CD4-positive, CD25-positive, alpha-beta regulatory T cell (primary cell): ENCODE results near the gene PTPRR. TPM values are rescaled to one million over a fixed set of nuclear protein-coding genes. Genes with fewer than 3 reads are reported as not detected.

Source experiments
- ATAC-seq, 2 donors: fragments of 150-1000 bp; cut with Tn5 transposase; one replicate each; pipeline ENCODE4 v1.10.0; 2021; ENCODE audit warnings: low read depth in 2 of 2, moderate number of reproducible peaks in 2 of 2, moderate library complexity in 1 of 2
- DNase-seq, 3 donors: peaks; one replicate each; pipeline versions ENCODE4 v3.0.0 to v3.0.0-alpha.2; 2012 to 2022; ENCODE audit warnings: mixed read lengths in 1 of 3
- H3K27ac ChIP-seq: one replicate; pipeline ENCODE4 v1.7.0; 2013; ENCODE audit warnings: mild to moderate bottlenecking, low read length; ENCODE audit not compliant: insufficient read depth, poor library complexity, severe bottlenecking
- H3K27me3 ChIP-seq: one replicate; pipeline ENCODE4 v1.7.0; 2013; ENCODE audit warnings: low read length; ENCODE audit not compliant: control insufficient read depth, insufficient read depth
- H3K36me3 ChIP-seq: one replicate; pipeline ENCODE4 v1.7.0; 2013; ENCODE audit warnings: mild to moderate bottlenecking, low read length, moderate library complexity; ENCODE audit not compliant: control insufficient read depth, insufficient read depth
- H3K4me1 ChIP-seq: 2 replicates; pipeline ENCODE4 v1.7.0; 2013; ENCODE audit warnings: mild to moderate bottlenecking, low read length; ENCODE audit not compliant: insufficient read depth, control insufficient read depth, poor library complexity, severe bottlenecking
- H3K4me3 ChIP-seq: one replicate; pipeline ENCODE4 v1.7.0; 2013; ENCODE audit warnings: low read depth, mild to moderate bottlenecking, low read length, moderate library complexity
- H3K9me3 ChIP-seq, 2 experiments: 1 replicate in 1 of 2; 2 replicates in 1 of 2; pipeline ENCODE4 v1.7.0; 2013; ENCODE audit warnings: low read length in 2 of 2, mild to moderate bottlenecking in 1 of 2, moderate library complexity in 1 of 2; ENCODE audit not compliant: control insufficient read depth in 2 of 2
- H3K27ac Mint-ChIP-seq, 3 donors: one replicate each; pipeline ENCODE4 v1.8.0; 2020 to 2022; ENCODE audit warnings: mild to moderate bottlenecking in 3 of 3, mixed read lengths in 3 of 3, moderate library complexity in 2 of 3
- H3K27me3 Mint-ChIP-seq: one replicate; pipeline ENCODE4 v1.8.0; 2022; ENCODE audit warnings: mild to moderate bottlenecking, mixed read lengths
- H3K36me3 Mint-ChIP-seq: one replicate; pipeline ENCODE4 v1.8.0; 2020; ENCODE audit warnings: mixed read lengths
- H3K4me1 Mint-ChIP-seq, 4 donors: one replicate each; pipeline ENCODE4 v1.8.0; 2020 to 2022; ENCODE audit warnings: mixed read lengths in 4 of 4, mild to moderate bottlenecking in 1 of 4
- H3K4me3 Mint-ChIP-seq, 4 donors: one replicate each; pipeline ENCODE4 v1.8.0; 2020 to 2022; ENCODE audit warnings: mild to moderate bottlenecking in 4 of 4, mixed read lengths in 4 of 4, moderate library complexity in 3 of 4
- H3K9me3 Mint-ChIP-seq, 7 donors: one replicate each; pipeline ENCODE4 v1.8.0; 2020 to 2022; ENCODE audit warnings: mixed read lengths in 7 of 7, mild to moderate bottlenecking in 3 of 7, moderate library complexity in 2 of 7
- polyA plus RNA-seq, 4 donors: library from polyadenylated mRNA; unstranded; fragments of 300-500 nt; fragmentation: Illumina TruSeq; gene quantifications; one replicate each; pipeline ENCODE4 v1.2.3, GENCODE V29; 2021
- total RNA-seq: library from RNA; stranded (reverse); gene quantifications from one replicate; pipeline ENCODE4 v1.2.3, GENCODE V29; 2022

Gene PTPRR
- total and polyA plus RNA-seq, 5 donors from 2014 or later = not detected

GRCh38 chr12:70617450-70617849, 303.1 kb downstream of the PTPRR start:
- Histone ChIP-seq H3K36me3 (no peaks in the 10 kb centered on the region), H3K9me3 (no peaks in the 10 kb centered on the region), H3K4me3 (no peak overlapping the region), H3K27me3 (peaks cover 3% of the 10 kb centered on the region), H3K27ac (no peak overlapping the region), H3K4me1 (no peaks in the 10 kb centered on the region)
- Mint-ChIP-seq H3K9me3 (peaks cover 0 to 2% (median 0%) of the 10 kb centered on the region in 7 donors), H3K4me3 (no peak overlapping the region), H3K27me3 (peaks cover 6% of the 10 kb centered on the region), H3K4me1 (no peaks in the 10 kb centered on the region), H3K36me3 (no peaks in the 10 kb centered on the region), H3K27ac (no peak overlapping the region)
- DNase-seq (no peak), ATAC-seq (no peak)

GRCh38 chr12:70615174-70615866, 305.2 kb downstream of the PTPRR start:
- Mint-ChIP-seq H3K4me1 (peaks cover 0 to 3% (median 0%) of the 10 kb centered on the region in 4 donors), H3K27me3 (peaks cover 11% of the 10 kb centered on the region), H3K36me3 (no peaks in the 10 kb centered on the region), H3K9me3 (peaks cover 0 to 1% (median 0%) of the 10 kb centered on the region in 7 donors), H3K4me3 (no peak overlapping the region), H3K27ac (no peak overlapping the region)
- no peak for DNase-seq
- Histone ChIP-seq H3K27me3 (peaks cover 3% of the 10 kb centered on the region), H3K36me3 (no peaks in the 10 kb centered on the region), H3K27ac (no peak overlapping the region), H3K9me3 (no peaks in the 10 kb centered on the region), H3K4me1 (no peaks in the 10 kb centered on the region), H3K4me3 (no peak overlapping the region)
- no peak for ATAC-seq

GRCh38 chr12:70609739-70610491, 310.6 kb downstream of the PTPRR start:
- Mint-ChIP-seq H3K4me3 (peak overlapping the region in 2 of 4 donors; percentile 64 to 67), H3K27ac (no peak overlapping the region), H3K9me3 (no peaks in the 10 kb centered on the region), H3K36me3 (no peaks in the 10 kb centered on the region), H3K4me1 (peaks cover 0 to 8% (median 0%) of the 10 kb centered on the region in 4 donors), H3K27me3 (peaks cover 31% of the 10 kb centered on the region)
- DNase-seq (peak in 1 of 3 donors; percentile 3), ATAC-seq (no peak)
- H3K27ac ChIP-seq = no peak overlapping the region
- no peaks in the 10 kb centered on the region for H3K9me3 ChIP-seq
- peaks cover 7% of the 10 kb centered on the region for H3K27me3 ChIP-seq
- H3K4me1 ChIP-seq = no peaks in the 10 kb centered on the region
- H3K36me3 ChIP-seq = no peaks in the 10 kb centered on the region
- H3K4me3 ChIP-seq = no peak overlapping the region

GRCh38 chr12:70609203-70609602, 311.3 kb downstream of the PTPRR start:
- no peaks in the 10 kb centered on the region for H3K9me3 Mint-ChIP-seq
- H3K27me3 Mint-ChIP-seq = peaks cover 31% of the 10 kb centered on the region
- no peaks in the 10 kb centered on the region for H3K36me3 Mint-ChIP-seq
- Histone ChIP-seq H3K36me3 (no peaks in the 10 kb centered on the region), H3K4me3 (no peak overlapping the region), H3K27me3 (peaks cover 7% of the 10 kb centered on the region), H3K9me3 (no peaks in the 10 kb centered on the region), H3K27ac (no peak overlapping the region), H3K4me1 (no peaks in the 10 kb centered on the region)
- no peak for ATAC-seq
- no peak for DNase-seq
- peaks cover 0 to 8% (median 0%) of the 10 kb centered on the region in 4 donors for H3K4me1 Mint-ChIP-seq
- H3K27ac Mint-ChIP-seq = no peak overlapping the region
- H3K4me3 Mint-ChIP-seq = peak overlapping the region in 3 of 4 donors; percentile 64 to 67 (median 64)

- ATAC-seq (no peak), DNase-seq (no peak)
- Histone ChIP-seq H3K4me1 (no peaks in the 10 kb centered on the region), H3K36me3 (no peaks in the 10 kb centered on the region), H3K27me3 (peaks cover 4% of the 10 kb centered on the region), H3K27ac (no peak overlapping the region), H3K4me3 (no peak overlapping the region), H3K9me3 (no peaks in the 10 kb centered on the region)
- no peaks in the 10 kb centered on the region for H3K9me3 Mint-ChIP-seq
- no peak overlapping the region for H3K27ac Mint-ChIP-seq
- no peaks in the 10 kb centered on the region for H3K36me3 Mint-ChIP-seq
- no peak overlapping the region for H3K4me3 Mint-ChIP-seq
- H3K4me1 Mint-ChIP-seq = peaks cover 0 to 8% (median 0%) of the 10 kb centered on the region in 4 donors
- H3K27me3 Mint-ChIP-seq = peaks cover 25% of the 10 kb centered on the region
Measured at GRCh38 chr12:70608184-70608583, 312.4 kb downstream of the PTPRR start.

GRCh38 chr12:70607107-70607506, 313.4 kb downstream of the PTPRR start:
- ATAC-seq (no peak), DNase-seq (no peak)
- no peaks in the 10 kb centered on the region for H3K36me3 Mint-ChIP-seq
- no peak overlapping the region for H3K4me3 Mint-ChIP-seq
- peaks cover 25% of the 10 kb centered on the region for H3K27me3 Mint-ChIP-seq
- H3K36me3 ChIP-seq = no peaks in the 10 kb centered on the region
- no peaks in the 10 kb centered on the region for H3K4me1 ChIP-seq
- peaks cover 0 to 8% (median 0%) of the 10 kb centered on the region in 4 donors for H3K4me1 Mint-ChIP-seq
- H3K27ac Mint-ChIP-seq = no peak overlapping the region
- H3K27ac ChIP-seq = no peak overlapping the region
- no peak overlapping the region for H3K4me3 ChIP-seq
- H3K9me3 ChIP-seq = no peaks in the 10 kb centered on the region
- no peaks in the 10 kb centered on the region for H3K9me3 Mint-ChIP-seq
- H3K27me3 ChIP-seq = peaks cover 4% of the 10 kb centered on the region

- Histone ChIP-seq H3K36me3 (no peaks in the 10 kb centered on the region), H3K4me1 (no peaks in the 10 kb centered on the region), H3K4me3 (no peak overlapping the region), H3K27ac (no peak overlapping the region), H3K27me3 (peaks cover 4% of the 10 kb centered on the region), H3K9me3 (no peaks in the 10 kb centered on the region)
- no peak overlapping the region for H3K4me3 Mint-ChIP-seq
- H3K4me1 Mint-ChIP-seq = peaks cover 0 to 8% (median 0%) of the 10 kb centered on the region in 4 donors
- H3K9me3 Mint-ChIP-seq = no peaks in the 10 kb centered on the region
- no peaks in the 10 kb centered on the region for H3K36me3 Mint-ChIP-seq
- DNase-seq (no peak), ATAC-seq (no peak)
- H3K27me3 Mint-ChIP-seq = peaks cover 25% of the 10 kb centered on the region
- H3K27ac Mint-ChIP-seq = no peak overlapping the region
Measured at GRCh38 chr12:70605976-70606375, 314.6 kb downstream of the PTPRR start.
